CD14-positive monocyte (primary cell): ENCODE data around the gene PRKCQ. TPM values are rescaled to one million over a fixed set of nuclear protein-coding genes. Genes with fewer than 3 reads are reported as not detected.

Experiments
- DNase-seq, 3 donors: peaks; one replicate each; pipeline ENCODE4 v3.0.0-alpha.2; 2011 to 2022
- H2AFZ ChIP-seq: 2 replicates; pipeline ENCODE4 v1.6.0; 2012; ENCODE audit warnings: mild to moderate bottlenecking, low read depth, low read length, inconsistent platforms; ENCODE audit not compliant: insufficient read depth, poor library complexity, severe bottlenecking
- H3K27ac ChIP-seq, 2 donors: 1 replicate in 1 of 2; 2 replicates in 1 of 2; pipeline ENCODE4 v1.5.1; 2012 to 2013; ENCODE audit warnings: low read length in 2 of 2, control low read depth in 1 of 2, inconsistent platforms in 1 of 2, low read depth in 1 of 2, mild to moderate bottlenecking in 1 of 2
- H3K27me3 ChIP-seq, 2 donors: one replicate each; pipeline versions ENCODE4 v1.6.0 to v1.6.1; 2011 to 2013; ENCODE audit warnings: low read length in 2 of 2; ENCODE audit not compliant: control insufficient read depth in 2 of 2, insufficient read depth in 2 of 2
- H3K36me3 ChIP-seq, 2 donors: replicated peaks in 1 of 2; 1 replicate in 1 of 2; 2 replicates in 1 of 2; pipeline versions ENCODE4 v1.5.1 to v1.6.1; 2012 to 2013; ENCODE audit warnings: low read length in 2 of 2, control low read depth in 1 of 2, inconsistent platforms in 1 of 2, mild to moderate bottlenecking in 1 of 2; ENCODE audit not compliant: insufficient read depth in 2 of 2, control insufficient read depth in 1 of 2
- H3K4me1 ChIP-seq, 2 donors: 1 replicate in 1 of 2; 2 replicates in 1 of 2; pipeline versions ENCODE4 v1.5.1 to v1.6.1; 2012 to 2013; ENCODE audit warnings: low read length in 2 of 2, control low read depth in 1 of 2, inconsistent platforms in 1 of 2, mild to moderate bottlenecking in 1 of 2, moderate library complexity in 1 of 2; ENCODE audit not compliant: insufficient read depth in 2 of 2, control insufficient read depth in 1 of 2
- H3K4me2 ChIP-seq: replicated peaks from 2 replicates; pipeline ENCODE3; 2012; ENCODE audit warnings: low read length, moderate library complexity, mild to moderate bottlenecking; ENCODE audit not compliant: poor library complexity, severe bottlenecking; ENCODE audit errors: extremely low read depth
- H3K4me3 ChIP-seq, 3 experiments: fragments of 200-600 bp in 1 of 3; sonication (generic) in 1 of 3; replicated peaks in 1 of 3; 1 replicate in 2 of 3; 2 replicates in 1 of 3; pipeline ENCODE4 v1.5.1; 2011 to 2013; ENCODE audit warnings: low read length in 3 of 3, mild to moderate bottlenecking in 3 of 3, control low read depth in 2 of 3, low read depth in 2 of 3, inconsistent platforms in 1 of 3, moderate library complexity in 1 of 3
- H3K79me2 ChIP-seq: 2 replicates; pipeline ENCODE4 v1.6.0; 2012; ENCODE audit warnings: mild to moderate bottlenecking, control low read depth, inconsistent platforms, low read length, moderate library complexity; ENCODE audit not compliant: insufficient read depth
- H3K9ac ChIP-seq: 2 replicates; pipeline ENCODE4 v1.6.0; 2017; ENCODE audit warnings: low read length, mild to moderate bottlenecking; ENCODE audit not compliant: insufficient read depth, poor library complexity, severe bottlenecking
- H3K9me3 ChIP-seq, 2 donors: replicated peaks in 1 of 2; 1 replicate in 1 of 2; 2 replicates in 1 of 2; pipeline versions ENCODE4 v1.5.1 to v1.6.1; 2012 to 2013; ENCODE audit warnings: low read length in 2 of 2, control low read depth in 1 of 2; ENCODE audit not compliant: control insufficient read depth in 1 of 2, insufficient read depth in 1 of 2
- H4K20me1 ChIP-seq: 2 replicates; pipeline ENCODE4 v1.6.0; 2012; ENCODE audit warnings: mild to moderate bottlenecking, low read length, control low read depth, moderate library complexity; ENCODE audit not compliant: insufficient read depth
- H3K27ac Mint-ChIP-seq, 7 donors: one replicate each; pipeline ENCODE4 v1.8.0; 2020; ENCODE audit warnings: mild to moderate bottlenecking in 7 of 7, mixed read lengths in 7 of 7, moderate library complexity in 6 of 7, inconsistent platforms in 2 of 7
- H3K27me3 Mint-ChIP-seq, 3 donors: one replicate each; pipeline ENCODE4 v1.8.0; 2021 to 2022; ENCODE audit warnings: low read depth in 3 of 3, mild to moderate bottlenecking in 3 of 3, mixed read lengths in 3 of 3, moderate library complexity in 3 of 3, inconsistent platforms in 1 of 3
- H3K36me3 Mint-ChIP-seq, 2 donors: one replicate each; pipeline ENCODE4 v1.8.0; 2020; ENCODE audit warnings: mixed read lengths in 2 of 2, inconsistent platforms in 1 of 2, mild to moderate bottlenecking in 1 of 2
- H3K4me1 Mint-ChIP-seq: one replicate; pipeline ENCODE4 v1.8.0; 2020; ENCODE audit warnings: mild to moderate bottlenecking, mixed read lengths
- H3K4me3 Mint-ChIP-seq, 2 donors: one replicate each; pipeline ENCODE4 v1.8.0; 2020; ENCODE audit warnings: mild to moderate bottlenecking in 2 of 2, mixed read lengths in 2 of 2, moderate library complexity in 1 of 2
- H3K9me3 Mint-ChIP-seq, 7 donors: one replicate each; pipeline ENCODE4 v1.8.0; 2020 to 2022; ENCODE audit warnings: mixed read lengths in 7 of 7, mild to moderate bottlenecking in 6 of 7, moderate library complexity in 6 of 7, inconsistent platforms in 2 of 7
- CTCF ChIP-seq: fragments of 200-600 bp; IDR thresholded peaks from one replicate; pipeline ENCODE4 v1.8.0; 2022; ENCODE audit warnings: antibody characterized with exemption, mild to moderate bottlenecking
- WGBS: methylation state at CpG from one replicate; pipeline ENCODE4 v1.1.5; 2013; ENCODE audit warnings: missing lambda C conversion rate; ENCODE audit not compliant: insufficient coverage; 5-methylcytosine and 5-hydroxymethylcytosine counted together
- intact Hi-C, 2 donors: fragments of 100-400 bp; cut with micrococcal nuclease; formaldehyde crosslinking; loops; one replicate each; pipeline versions ENCODE4 v1.15.0 to v1.15.1; 2023
- polyA plus RNA-seq, 3 donors: library from polyadenylated mRNA; depleted of rRNA in 1 of 3; unstranded in 2 of 3; stranded (reverse) in 1 of 3; fragments of 300-500 nt in 2 of 3; fragments of >200 nt in 1 of 3; fragmentation: Illumina TruSeq in 2 of 3; gene quantifications; 1 replicate in 2 of 3; 2 replicates in 1 of 3; pipeline ENCODE4 v1.2.3, GENCODE V29; 2012 to 2021

Gene PRKCQ
- polyA plus RNA-seq, 3 donors = 0.01 to 0.29 (median 0.09) TPM

- Histone ChIP-seq H3K27me3 (no peaks in the 10 kb centered on the region), H3K9ac (no peak overlapping the region), H2AFZ (no peak overlapping the region), H3K79me2 (no peaks in the 10 kb centered on the region), H3K9me3 (peaks cover 25 to 32% of the 10 kb centered on the region in 2 donors), H3K4me2 (no peak overlapping the region), H3K27ac (no peak overlapping the region), H4K20me1 (no peaks in the 10 kb centered on the region), H3K36me3 (no peaks in the 10 kb centered on the region), H3K4me3 (no peak overlapping the region), H3K4me1 (peaks cover 15 to 20% of the 10 kb centered on the region in 2 donors)
- Mint-ChIP-seq H3K27ac (no peak overlapping the region), H3K4me1 (peaks cover 28% of the 10 kb centered on the region), H3K9me3 (peaks cover 20 to 44% (median 29%) of the 10 kb centered on the region in 7 donors), H3K27me3 (peaks cover 0 to 4% (median 2%) of the 10 kb centered on the region in 3 donors), H3K4me3 (no peak overlapping the region), H3K36me3 (peaks cover 7% of the 10 kb centered on the region in 2 donors)
- DNase-seq = no peak
- WGBS = 100% methylated on average over 1 of the region's 1 CpG
- no peak for TF ChIP-seq CTCF
- intact Hi-C loops = no loop called here
Measured at GRCh38 chr10:6379015-6379776, 200.9 kb downstream of the PRKCQ start.
